Fibroblast of pulmonary artery (primary cell): Measurements from ENCODE around the gene RTN3.
"Not testable (repeated sequence)": the region's sequence is repeated elsewhere in the genome, so short reads cannot be mapped to it uniquely, and the experiment has no call there.

Experiments used
- DNase-seq: peaks from one replicate; pipeline ENCODE4 v3.0.0-alpha.2; 2010; ENCODE audit warnings: low read depth
- H3K4me3 ChIP-seq: replicated peaks from 2 replicates; pipeline ENCODE4 v1.5.1; 2011; ENCODE audit warnings: low read depth, mild to moderate bottlenecking, control low read depth, low read length, moderate library complexity
- CTCF ChIP-seq: IDR thresholded peaks from 2 replicates; pipeline ENCODE4 v1.5.1; 2011; ENCODE audit warnings: mild to moderate bottlenecking, control low read depth, low read length, inconsistent platforms; ENCODE audit errors: missing control alignments

Gene RTN3

GRCh38 chr11:63769714-63770455 lies 88.6 kb downstream of the RTN3 start:
- H3K4me3 ChIP-seq, result peak overlapping the region; percentile 86
- no peak for DNase-seq
- TF ChIP-seq CTCF, result no peak

- no peak overlapping the region for H3K4me3 ChIP-seq
- no peak for DNase-seq
- TF ChIP-seq CTCF, result no peak
Measured at GRCh38 chr11:63770763-63771162, 89.5 kb downstream of the RTN3 start.

GRCh38 chr11:63771741-63772318 lies 90.5 kb downstream of the RTN3 start:
- not testable (repeated sequence) for DNase-seq, H3K4me3 ChIP-seq

- no peak overlapping the region for H3K4me3 ChIP-seq
- DNase-seq, result no peak
- TF ChIP-seq CTCF, result no peak
Measured at GRCh38 chr11:63775191-63775590, 93.9 kb downstream of the RTN3 start.

- no peak overlapping the region for H3K4me3 ChIP-seq
- peak; percentile 33 for DNase-seq
- no peak for TF ChIP-seq CTCF
Measured at GRCh38 chr11:63779039-63779438, 97.7 kb downstream of the RTN3 start.

- no peak overlapping the region for H3K4me3 ChIP-seq
- no peak for DNase-seq
- no peak for TF ChIP-seq CTCF
Measured at GRCh38 chr11:63782749-63783148, 101.4 kb downstream of the RTN3 start.

- DNase-seq, result no peak
- TF ChIP-seq CTCF, result no peak
- no peak overlapping the region for H3K4me3 ChIP-seq
Measured at GRCh38 chr11:63783925-63784592, 102.8 kb downstream of the RTN3 start.
